Measurements from ENCODE around the gene C1orf105.

DNA sequence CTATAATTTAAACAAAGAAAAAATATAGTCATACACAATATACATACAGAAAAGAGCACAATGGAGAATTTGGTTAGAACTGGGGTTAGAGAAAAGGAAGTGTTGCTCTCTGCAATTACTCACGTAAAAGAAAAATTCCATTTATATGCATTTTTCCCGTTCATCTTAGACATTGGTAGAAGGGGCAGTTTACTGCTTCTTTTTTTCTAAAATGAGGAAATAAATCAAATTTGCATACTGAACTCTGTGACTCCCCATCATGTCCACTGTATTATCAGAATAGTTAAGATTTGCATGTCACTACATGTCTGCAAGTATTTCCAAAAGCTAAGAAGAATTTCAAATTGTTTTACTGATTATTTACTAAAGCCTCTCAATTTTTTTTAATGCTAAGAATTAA, 44.1 kb upstream of the C1orf105 start:
- TF ChIP-seq ZNF274 (IDR thresholded peaks at IDR 0.05; ENCODE audit: low read depth, low read length) (no peak), SUZ12 (IDR thresholded peaks at IDR 0.05; ENCODE audit: extremely low read depth, insufficient read depth, insufficient read length) (no peak), YY1 (IDR thresholded peaks at IDR 0.05; ENCODE audit: insufficient read depth, insufficient read length) (no peak)
